Ascending aorta (tissue), 2 donors: ENCODE measurements around the gene MRPL22. TPM values are rescaled to one million over a fixed set of nuclear protein-coding genes. Genes with fewer than 3 reads are reported as not detected.
"Not testable (repeated sequence)": the region's sequence is repeated elsewhere in the genome, so short reads cannot be mapped to it uniquely, and the experiment has no call there.

Experiments used
- DNase-seq, 2 donors: peaks; one replicate each; pipeline ENCODE4 v3.0.0-alpha.2; 2019; ENCODE audit warnings: low spot score in 2 of 2
- H3K27ac ChIP-seq, 2 donors: fragments of 200-600 bp; sonication (generic); one replicate each; pipeline ENCODE4 v1.5.1; 2016 to 2017; ENCODE audit warnings: mild to moderate bottlenecking in 1 of 2
- H3K27me3 ChIP-seq: fragments of 200-600 bp; sonication (generic); one replicate; pipeline ENCODE4 v1.5.1; 2017
- H3K36me3 ChIP-seq, 2 donors: fragments of 200-600 bp; sonication (generic); one replicate each; pipeline ENCODE4 v1.5.1; 2016
- H3K4me1 ChIP-seq, 2 donors: fragments of 200-600 bp; sonication (generic); one replicate each; pipeline ENCODE4 v1.5.1; 2016 to 2017; ENCODE audit warnings: mild to moderate bottlenecking in 1 of 2
- H3K4me3 ChIP-seq, 2 donors: fragments of 200-600 bp; sonication (generic); one replicate each; pipeline ENCODE4 v1.5.1; 2016 to 2017; ENCODE audit warnings: mild to moderate bottlenecking in 1 of 2
- H3K9me3 ChIP-seq, 2 donors: fragments of 200-600 bp; sonication (generic); one replicate each; pipeline ENCODE4 v1.5.1; 2016
- CTCF ChIP-seq, 3 experiments: fragments of 200-600 bp in 2 of 3; fragments of 450-650 bp in 1 of 3; sonication (generic) in 2 of 3; IDR thresholded peaks; one replicate each; pipeline ENCODE4 v1.5.1; 2016 to 2019; ENCODE audit warnings: antibody characterized with exemption in 3 of 3, mild to moderate bottlenecking in 1 of 3, moderate library complexity in 1 of 3
- intact Hi-C: fragments of 100-400 bp; cut with DNase I; formaldehyde crosslinking; loops from one replicate; pipeline ENCODE4 v1.15.1; 2023
- total RNA-seq: library from RNA; depleted of rRNA; stranded (reverse); fragments of >200 nt; gene quantifications from one replicate; pipeline ENCODE4 v1.1.0, GENCODE V29; 2016

MRPL22 gene
- total RNA-seq, 1 donor from 2014 or later: 7.8 TPM

DNA sequence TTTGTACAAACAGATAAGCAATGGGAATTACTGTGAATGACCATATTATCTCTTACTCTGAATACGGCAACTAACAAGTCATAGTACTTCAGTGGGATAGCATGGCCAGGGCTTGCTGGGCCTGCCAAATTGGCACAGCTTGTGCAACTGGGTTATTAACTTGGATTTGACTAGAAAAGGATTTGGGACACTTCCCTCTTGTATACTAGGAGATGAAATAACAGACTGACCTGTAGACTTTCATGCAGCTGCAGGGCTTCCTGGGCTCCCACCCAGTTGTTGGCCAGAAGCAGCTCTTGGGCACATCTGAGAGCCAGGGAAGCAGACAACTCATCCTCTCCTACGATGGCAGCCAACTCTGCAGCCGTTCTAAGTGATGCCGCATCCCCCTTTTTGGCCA is 42.7 kb upstream of the MRPL22 start:
- Histone ChIP-seq H3K27me3 (no peaks in the 10 kb centered on the region), H3K27ac (peak overlapping the region in 1 of 2 donors; percentile 12), H3K9me3 (no peaks in the 10 kb centered on the region), H3K4me1 (no peaks in the 10 kb centered on the region), H3K4me3 (no peak overlapping the region), H3K36me3 (peaks cover 62 to 94% of the 10 kb centered on the region in 2 donors)
- DNase-seq: peak in 1 of 2 donors; percentile 69
- intact Hi-C loops: no loop called here
- TF ChIP-seq CTCF (IDR thresholded peaks at IDR 0.05): no peak

DNA sequence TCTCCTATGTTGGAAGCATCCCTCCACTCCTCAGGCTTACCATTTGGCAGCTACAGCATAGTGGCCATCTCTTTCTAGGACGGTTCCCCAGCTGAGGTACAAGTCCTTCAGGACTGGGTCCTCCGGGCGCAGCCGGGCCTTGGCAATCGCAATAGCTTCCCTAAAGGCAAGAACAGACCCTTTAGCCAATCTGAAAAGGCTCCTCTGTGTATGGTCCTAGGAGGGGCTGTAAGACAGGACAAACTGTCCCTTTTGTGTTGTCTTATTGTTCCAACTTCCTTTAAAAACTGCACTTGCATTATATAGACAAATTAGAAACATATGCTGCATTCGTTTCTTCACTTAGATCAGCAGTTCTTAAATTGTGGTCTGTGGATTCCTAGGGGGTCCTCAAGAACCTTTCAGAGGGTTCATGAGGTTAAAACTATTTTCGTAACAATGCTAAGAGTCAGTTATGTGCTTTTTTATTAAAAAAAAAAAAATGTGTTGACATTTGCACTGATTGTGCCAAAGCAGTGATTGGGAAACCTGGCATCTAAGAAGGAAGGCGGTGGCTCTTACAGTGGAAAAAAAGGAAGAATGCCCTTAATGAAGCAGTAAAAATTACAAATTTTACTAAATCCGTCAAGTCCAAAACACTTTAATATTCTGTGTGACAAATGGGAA is 41.6 kb upstream of the MRPL22 start:
- no peaks in the 10 kb centered on the region for H3K27me3 ChIP-seq
- peaks cover 63 to 94% of the 10 kb centered on the region in 2 donors for H3K36me3 ChIP-seq
- intact Hi-C loops: no loop called here
- H3K27ac ChIP-seq: peak overlapping the region; percentile 22 to 43
- no peak overlapping the region for H3K4me3 ChIP-seq
- no peaks in the 10 kb centered on the region for H3K4me1 ChIP-seq
- DNase-seq: no peak
- no peaks in the 10 kb centered on the region for H3K9me3 ChIP-seq
- no peak for TF ChIP-seq CTCF (IDR thresholded peaks at IDR 0.05)

DNA sequence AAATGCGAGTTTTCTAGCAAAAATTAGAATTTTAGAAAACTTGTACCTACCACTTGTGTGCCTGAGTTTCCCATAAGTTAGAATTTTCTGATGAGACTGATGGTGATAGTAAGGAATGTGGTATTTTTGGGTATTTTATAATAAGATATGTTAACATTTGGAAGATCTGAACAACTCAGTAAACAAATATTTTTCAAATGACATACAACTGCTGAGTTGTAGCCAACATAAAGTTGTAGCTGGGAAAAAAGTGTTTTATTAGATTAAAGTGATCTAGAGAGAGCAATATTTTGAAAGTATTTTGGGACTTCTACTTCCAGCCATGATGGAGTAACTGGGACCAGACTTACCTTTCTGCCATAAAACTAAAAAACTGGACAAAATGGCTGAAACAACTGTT is 40.8 kb upstream of the MRPL22 start:
- DNase-seq: no peak
- no peak overlapping the region for H3K4me3 ChIP-seq
- peaks cover 62 to 91% of the 10 kb centered on the region in 2 donors for H3K36me3 ChIP-seq
- no peaks in the 10 kb centered on the region for H3K27me3 ChIP-seq
- no peak for TF ChIP-seq CTCF (IDR thresholded peaks at IDR 0.05)
- H3K27ac ChIP-seq: peak overlapping the region in 1 of 2 donors; percentile 38
- H3K4me1 ChIP-seq: no peaks in the 10 kb centered on the region
- intact Hi-C loops: no loop called here
- H3K9me3 ChIP-seq: no peaks in the 10 kb centered on the region

DNA sequence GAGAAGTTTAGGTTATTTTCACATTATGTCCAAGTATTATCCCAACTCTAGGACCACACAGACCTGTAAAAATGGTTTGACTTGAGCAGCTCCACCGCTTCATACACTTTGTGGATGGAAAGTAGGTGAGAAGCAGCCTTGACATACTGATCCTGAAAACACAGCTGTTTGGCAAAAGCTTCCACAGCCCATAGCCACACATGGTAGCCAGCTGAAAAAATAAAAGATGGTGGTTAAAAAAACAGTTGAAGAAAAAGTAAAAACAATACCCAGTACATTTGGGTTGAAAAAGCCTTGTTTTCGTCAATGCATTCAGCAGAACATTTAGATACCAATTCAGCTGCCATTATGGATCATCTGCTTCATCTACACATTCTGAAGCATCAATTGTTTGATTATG is 39.6 kb upstream of the MRPL22 start:
- DNase-seq: no peak
- no peak for TF ChIP-seq CTCF (IDR thresholded peaks at IDR 0.05)
- intact Hi-C loops: no loop called here
- Histone ChIP-seq H3K4me1 (no peaks in the 10 kb centered on the region), H3K27me3 (no peaks in the 10 kb centered on the region), H3K9me3 (no peaks in the 10 kb centered on the region), H3K27ac (no peak overlapping the region), H3K36me3 (peaks cover 58 to 79% of the 10 kb centered on the region in 2 donors), H3K4me3 (no peak overlapping the region)

- H3K27ac ChIP-seq: no peak overlapping the region
- no peaks in the 10 kb centered on the region for H3K4me1 ChIP-seq
- H3K4me3 ChIP-seq: no peak overlapping the region
- H3K36me3 ChIP-seq: peaks cover 56 to 79% of the 10 kb centered on the region in 2 donors
- intact Hi-C loops: no loop called here
- H3K9me3 ChIP-seq: no peaks in the 10 kb centered on the region
- DNase-seq: no peak
- H3K27me3 ChIP-seq: no peaks in the 10 kb centered on the region
- TF ChIP-seq CTCF (IDR thresholded peaks at IDR 0.05): no peak
Measured at GRCh38 chr5:154901913-154902312, 39.0 kb upstream of the MRPL22 start.

DNA sequence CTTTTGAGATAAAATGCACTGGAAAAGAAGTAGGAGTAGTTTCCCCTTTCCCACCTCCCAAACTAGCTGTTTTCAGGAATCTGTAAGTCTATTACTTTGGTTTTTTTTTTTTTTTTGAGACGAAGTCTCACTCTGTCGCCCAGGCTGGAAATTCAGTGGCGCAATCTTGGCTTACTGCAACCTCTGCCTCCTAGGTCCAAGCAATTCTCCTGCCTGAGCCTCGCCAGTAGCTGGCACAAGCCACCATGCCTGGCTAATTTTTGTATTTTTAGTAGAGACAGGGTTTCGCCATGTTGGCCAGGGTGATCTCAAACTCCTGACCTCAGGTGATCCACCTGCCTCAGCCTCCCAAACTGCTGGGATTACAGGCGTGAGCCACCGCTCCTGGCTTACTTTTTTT is 35.3 kb upstream of the MRPL22 start:
- peaks cover 44 to 83% of the 10 kb centered on the region in 2 donors for H3K36me3 ChIP-seq
- H3K4me1 ChIP-seq, H3K9me3 ChIP-seq, H3K4me3 ChIP-seq, H3K27ac ChIP-seq, H3K27me3 ChIP-seq, DNase-seq, intact Hi-C loops: not testable (repeated sequence)
